ENCODE measurements around the gene PACRG.

DNA sequence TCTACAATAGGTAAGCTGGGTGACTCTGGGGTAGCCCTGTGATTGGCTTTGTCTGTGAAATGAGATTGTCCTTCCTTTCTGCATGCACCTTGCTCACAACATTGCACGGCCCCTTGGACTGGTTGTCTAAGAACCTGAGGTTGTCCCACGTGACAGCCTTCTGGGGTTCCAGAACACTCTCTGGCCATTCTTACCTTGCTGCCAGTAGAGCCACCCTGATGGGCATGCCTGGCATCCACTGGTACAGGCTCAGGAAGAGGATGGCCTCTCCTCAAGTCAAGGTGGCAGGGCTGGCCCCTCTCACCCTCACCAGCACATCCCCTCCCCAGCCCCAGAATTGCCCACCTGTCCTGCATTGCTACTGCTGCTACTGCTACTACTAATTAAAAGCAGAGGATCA is 335.0 kb downstream of the PACRG start:
- TF ChIP-seq POLR2AphosphoS5 (IDR thresholded peaks at IDR 0.05; ENCODE audit: low read depth, low read length) (no peak), TAF1 (IDR thresholded peaks at IDR 0.05; ENCODE audit: borderline replicate concordance, insufficient read depth, low read length) (no peak), SIN3A (IDR thresholded peaks at IDR 0.05; ENCODE audit: borderline replicate concordance, insufficient read depth, low read length) (no peak)
